Gastroesophageal sphincter (tissue), 4 donors: ENCODE results near the gene SPR. TPM values are rescaled to one million over a fixed set of nuclear protein-coding genes. Genes with fewer than 3 reads are reported as not detected.
"Not testable (repeated sequence)": the region's sequence is repeated elsewhere in the genome, so short reads cannot be mapped to it uniquely, and the experiment has no call there.

Experiments
- ATAC-seq: fragments of 150-250 bp; one replicate; pipeline ENCODE4 v1.9.1; 2016; ENCODE audit warnings: mild to moderate bottlenecking, moderate library complexity
- H3K27ac ChIP-seq, 4 donors: fragments of 200-600 bp; sonication (generic) in 3 of 4; 1 replicate in 3 of 4; 2 replicates in 1 of 4; pipeline ENCODE4 v1.5.1; 2016 to 2019
- H3K27me3 ChIP-seq: fragments of 200-600 bp; sonication (generic); one replicate; pipeline ENCODE4 v1.5.1; 2019
- H3K36me3 ChIP-seq, 2 donors: fragments of 200-600 bp; sonication (generic); one replicate each; pipeline ENCODE4 v1.5.1; 2019; ENCODE audit warnings: control low read depth in 1 of 2
- H3K4me1 ChIP-seq, 3 donors: fragments of 200-600 bp; sonication (generic); 1 replicate in 2 of 3; 2 replicates in 1 of 3; pipeline ENCODE4 v1.5.1; 2016 to 2019; ENCODE audit warnings: control low read depth in 2 of 3
- H3K4me3 ChIP-seq, 2 donors: fragments of 200-600 bp; sonication (generic); one replicate each; pipeline ENCODE4 v1.5.1; 2019; ENCODE audit warnings: mild to moderate bottlenecking in 1 of 2, moderate library complexity in 1 of 2
- H3K9me3 ChIP-seq, 3 donors: fragments of 200-600 bp; sonication (generic); one replicate each; pipeline ENCODE4 v1.5.1; 2017 to 2019; ENCODE audit warnings: control low read depth in 2 of 3
- EP300 ChIP-seq: sonication (generic); formaldehyde crosslinking; IDR thresholded peaks from one replicate; pipeline ENCODE4 v1.6.1; 2017; ENCODE audit warnings: antibody characterized with exemption, mild to moderate bottlenecking
- POLR2A ChIP-seq, 2 donors: fragments of 450-650 bp; IDR thresholded peaks; one replicate each; pipeline ENCODE4 v1.6.1; 2017; ENCODE audit warnings: antibody characterized with exemption in 2 of 2, mild to moderate bottlenecking in 2 of 2, moderate library complexity in 1 of 2
- POLR2AphosphoS5 ChIP-seq: sonication (generic); formaldehyde crosslinking; IDR thresholded peaks from one replicate; pipeline ENCODE4 v1.6.1; 2017; ENCODE audit warnings: antibody characterized with exemption
- WGBS, 2 donors: methylation state at CpG; one replicate each; pipeline ENCODE4 v1.1.5; 2018; ENCODE audit warnings: low coverage in 1 of 2; 5-methylcytosine and 5-hydroxymethylcytosine counted together
- total RNA-seq, 4 donors: library from RNA; depleted of rRNA; stranded (reverse); fragments of >200 nt; gene quantifications; one replicate each; pipeline ENCODE4 v1.1.0, GENCODE V29; 2016
- TF ChIP-seq, protein P1 (sequence below), 4 experiments: fragments of 200-600 bp in 2 of 4; fragments of 450-650 bp in 2 of 4; sonication (generic) in 1 of 4; IDR thresholded peaks; one replicate each; pipeline ENCODE4 v1.5.1; 2017 to 2019; ENCODE audit warnings: antibody characterized with exemption in 4 of 4, mild to moderate bottlenecking in 2 of 4, moderate library complexity in 2 of 4

The SPR gene
- total RNA-seq, 4 donors from 2014 or later, result 26.1 to 48.5 (median 39.4) TPM

DNA sequence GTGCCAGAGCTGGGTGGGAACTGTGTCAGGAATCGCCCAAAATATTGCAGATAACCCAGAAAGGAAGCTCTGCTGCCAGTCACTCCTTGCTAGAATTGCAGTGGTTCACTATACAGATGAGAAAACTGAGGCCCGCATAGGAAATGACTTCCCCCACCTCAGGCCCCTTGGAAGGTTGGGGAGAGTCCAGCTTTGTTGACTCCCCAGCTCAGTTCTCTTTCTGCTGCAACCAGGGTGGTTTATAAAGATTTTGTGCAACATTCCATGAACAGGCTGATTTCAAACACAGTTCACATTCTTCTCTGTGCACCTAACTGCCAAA is 11.3 kb downstream of the SPR start:
- TF ChIP-seq POLR2A (IDR thresholded peaks at IDR 0.05) (no peak), POLR2AphosphoS5 (no peak), EP300 (no peak)
- TF ChIP-seq, protein P1, sequence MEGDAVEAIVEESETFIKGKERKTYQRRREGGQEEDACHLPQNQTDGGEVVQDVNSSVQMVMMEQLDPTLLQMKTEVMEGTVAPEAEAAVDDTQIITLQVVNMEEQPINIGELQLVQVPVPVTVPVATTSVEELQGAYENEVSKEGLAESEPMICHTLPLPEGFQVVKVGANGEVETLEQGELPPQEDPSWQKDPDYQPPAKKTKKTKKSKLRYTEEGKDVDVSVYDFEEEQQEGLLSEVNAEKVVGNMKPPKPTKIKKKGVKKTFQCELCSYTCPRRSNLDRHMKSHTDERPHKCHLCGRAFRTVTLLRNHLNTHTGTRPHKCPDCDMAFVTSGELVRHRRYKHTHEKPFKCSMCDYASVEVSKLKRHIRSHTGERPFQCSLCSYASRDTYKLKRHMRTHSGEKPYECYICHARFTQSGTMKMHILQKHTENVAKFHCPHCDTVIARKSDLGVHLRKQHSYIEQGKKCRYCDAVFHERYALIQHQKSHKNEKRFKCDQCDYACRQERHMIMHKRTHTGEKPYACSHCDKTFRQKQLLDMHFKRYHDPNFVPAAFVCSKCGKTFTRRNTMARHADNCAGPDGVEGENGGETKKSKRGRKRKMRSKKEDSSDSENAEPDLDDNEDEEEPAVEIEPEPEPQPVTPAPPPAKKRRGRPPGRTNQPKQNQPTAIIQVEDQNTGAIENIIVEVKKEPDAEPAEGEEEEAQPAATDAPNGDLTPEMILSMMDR (IDR thresholded peaks at IDR 0.05), result no peak

DNA sequence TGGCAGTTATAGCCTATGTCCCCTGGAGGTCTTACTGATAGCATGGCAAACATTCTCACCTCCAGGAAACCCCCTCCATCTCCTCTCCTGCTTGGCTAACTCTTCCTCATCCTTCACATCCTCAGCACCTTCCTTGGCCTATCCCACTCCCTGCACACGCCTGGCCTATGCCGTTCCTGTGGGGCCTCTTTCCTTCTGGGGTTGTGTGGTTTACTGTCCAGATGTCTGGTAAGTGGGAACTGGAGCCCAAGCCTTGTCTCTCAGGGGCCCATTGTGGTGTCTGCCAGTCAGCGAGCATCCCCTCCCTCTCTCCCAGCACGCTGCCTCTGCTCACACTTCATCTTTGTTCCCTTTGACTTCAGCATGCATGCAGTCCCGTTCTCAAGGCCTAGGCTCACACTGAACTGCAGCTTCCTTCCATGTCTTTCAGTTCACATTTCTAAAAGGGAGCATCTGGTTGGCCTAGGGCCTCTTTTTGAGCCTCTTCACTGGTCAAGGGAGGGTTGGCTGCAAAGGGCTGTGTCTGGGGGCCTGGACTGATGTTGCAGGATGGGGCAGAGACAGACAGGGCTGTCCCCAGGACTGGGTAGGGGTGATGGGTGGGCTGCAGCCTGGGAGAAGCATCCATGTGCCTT is 13.1 kb downstream of the SPR start:
- H3K27ac ChIP-seq, result no peak overlapping the region
- TF ChIP-seq POLR2AphosphoS5 (no peak), POLR2A (IDR thresholded peaks at IDR 0.05) (no peak), EP300 (no peak)
- TF ChIP-seq, protein P1 (IDR thresholded peaks at IDR 0.05), result no peak
- peaks cover 0 to 11% (median 8%) of the 10 kb centered on the region in 3 donors for H3K4me1 ChIP-seq
- no peaks in the 10 kb centered on the region for H3K9me3 ChIP-seq
- peaks cover 49% of the 10 kb centered on the region for H3K27me3 ChIP-seq
- no peaks in the 10 kb centered on the region for H3K36me3 ChIP-seq
- H3K4me3 ChIP-seq, result no peak overlapping the region
- 86 to 87% methylated on average over 3 to 4 of the region's 5 CpGs for WGBS, 2 donors
- no peak for ATAC-seq

More for the DNA sequence above, 11.3 kb downstream of the SPR start:
- no peak overlapping the region for H3K27ac ChIP-seq
- no peaks in the 10 kb centered on the region for H3K9me3 ChIP-seq
- no peaks in the 10 kb centered on the region for H3K36me3 ChIP-seq
- WGBS, 2 donors, result 80% methylated on average over 2 of the region's 2 CpGs; no CpG with 5 or more reads in 1 of the 2 donors
- H3K27me3 ChIP-seq, result peaks cover 58% of the 10 kb centered on the region
- peaks cover 0 to 16% (median 10%) of the 10 kb centered on the region in 3 donors for H3K4me1 ChIP-seq
- no peak for ATAC-seq
- H3K4me3 ChIP-seq, result no peak overlapping the region

DNA sequence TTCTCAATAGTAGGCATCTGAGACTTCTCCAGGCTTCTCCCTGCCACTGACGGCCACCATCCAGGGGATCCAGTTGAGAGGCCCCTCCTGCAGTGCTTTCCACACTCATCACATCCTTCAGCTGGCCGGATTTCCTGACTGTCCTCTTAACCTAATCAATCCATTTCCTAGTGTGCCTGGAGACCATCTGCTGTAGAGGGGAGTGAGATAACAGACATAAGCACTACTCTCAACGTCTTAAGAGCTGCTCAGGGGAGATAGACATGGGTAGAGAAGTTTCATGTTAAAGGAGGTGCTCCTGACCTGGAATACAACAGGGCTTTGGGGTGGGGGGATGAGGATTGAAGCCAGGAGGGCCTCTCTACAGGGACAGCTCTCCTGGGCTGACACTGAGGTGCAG is 14.2 kb downstream of the SPR start:
- Histone ChIP-seq H3K27me3 (peaks cover 57% of the 10 kb centered on the region), H3K9me3 (peaks cover 0 to 6% (median 0%) of the 10 kb centered on the region in 3 donors), H3K27ac (no peak overlapping the region), H3K4me3 (no peak overlapping the region), H3K4me1 (no peaks in the 10 kb centered on the region), H3K36me3 (no peaks in the 10 kb centered on the region)
- TF ChIP-seq, protein P1 (IDR thresholded peaks at IDR 0.05), result no peak
- no peak for TF ChIP-seq POLR2A (IDR thresholded peaks at IDR 0.05)
- TF ChIP-seq POLR2AphosphoS5, result no peak
- TF ChIP-seq EP300, result no peak
- WGBS, 2 donors, result 11 to 67% methylated on average over 1 to 3 of the region's 3 CpGs
- no peak for ATAC-seq

DNA sequence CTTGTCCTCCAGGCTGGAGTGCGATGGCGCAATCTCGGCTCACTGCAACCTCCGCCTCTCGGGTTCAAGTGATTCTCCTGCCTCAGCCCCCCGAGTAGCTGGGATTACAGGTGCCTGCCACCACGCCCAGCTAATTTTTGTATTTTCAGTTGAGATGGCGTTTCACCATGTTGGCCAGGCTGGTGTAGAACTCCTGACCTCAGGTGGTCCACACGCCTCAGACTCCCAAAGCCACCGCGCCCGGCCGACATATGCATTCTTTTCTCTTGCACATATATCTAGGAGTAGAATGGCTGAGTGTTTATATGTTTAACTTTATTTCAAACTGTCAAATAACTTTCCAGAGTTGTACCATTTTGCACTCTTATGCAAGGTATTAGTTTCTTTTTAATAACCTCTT is 20.2 kb downstream of the SPR start:
- WGBS, 2 donors, result 84 to 93% methylated on average over 7 to 8 of the region's 13 CpGs
- not testable (repeated sequence) for ATAC-seq, H3K4me1 ChIP-seq, H3K36me3 ChIP-seq, H3K4me3 ChIP-seq, H3K27ac ChIP-seq, H3K9me3 ChIP-seq
- H3K27me3 ChIP-seq, result peaks cover 91% of the 10 kb centered on the region

DNA sequence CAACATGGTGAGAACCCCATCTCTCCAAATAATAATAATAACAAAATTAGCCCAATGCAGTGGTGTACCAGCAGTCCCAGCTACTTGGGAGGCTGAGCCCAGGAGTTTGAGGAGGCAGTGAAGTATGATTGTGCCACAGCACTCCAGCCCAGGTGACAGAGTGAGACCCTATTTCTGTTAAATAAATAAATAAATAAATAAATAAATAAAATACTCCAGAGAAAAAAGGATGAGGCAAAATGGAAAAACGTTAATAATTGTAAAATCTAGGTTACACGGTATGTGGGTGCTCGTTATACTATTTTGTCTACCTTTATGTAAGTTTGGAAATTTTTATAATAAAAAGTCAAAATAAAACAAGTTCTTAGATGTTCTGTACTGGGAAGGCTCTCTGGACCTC is 21.5 kb downstream of the SPR start:
- 68 to 94% methylated on average over 2 to 3 of the region's 3 CpGs for WGBS, 2 donors
- H3K27me3 ChIP-seq, result peaks cover 91% of the 10 kb centered on the region
- no peak overlapping the region for H3K27ac ChIP-seq
- H3K4me3 ChIP-seq, result no peak overlapping the region
- no peak for ATAC-seq
- H3K9me3 ChIP-seq, result peaks cover 0 to 6% (median 0%) of the 10 kb centered on the region in 3 donors
- H3K36me3 ChIP-seq, result no peaks in the 10 kb centered on the region
- no peak for TF ChIP-seq POLR2A (IDR thresholded peaks at IDR 0.05)
- TF ChIP-seq, protein P1 (IDR thresholded peaks at IDR 0.05), result no peak
- TF ChIP-seq EP300, result no peak
- no peak for TF ChIP-seq POLR2AphosphoS5
- no peaks in the 10 kb centered on the region for H3K4me1 ChIP-seq
